Measurements from ENCODE around the gene PLEKHO1. TPM values are rescaled to one million over a fixed set of nuclear protein-coding genes. Genes with fewer than 3 reads are reported as not detected.
A peak's percentile ranks its signal among the peaks of the same experiment; 100 is the strongest.

The PLEKHO1 gene, protein sequence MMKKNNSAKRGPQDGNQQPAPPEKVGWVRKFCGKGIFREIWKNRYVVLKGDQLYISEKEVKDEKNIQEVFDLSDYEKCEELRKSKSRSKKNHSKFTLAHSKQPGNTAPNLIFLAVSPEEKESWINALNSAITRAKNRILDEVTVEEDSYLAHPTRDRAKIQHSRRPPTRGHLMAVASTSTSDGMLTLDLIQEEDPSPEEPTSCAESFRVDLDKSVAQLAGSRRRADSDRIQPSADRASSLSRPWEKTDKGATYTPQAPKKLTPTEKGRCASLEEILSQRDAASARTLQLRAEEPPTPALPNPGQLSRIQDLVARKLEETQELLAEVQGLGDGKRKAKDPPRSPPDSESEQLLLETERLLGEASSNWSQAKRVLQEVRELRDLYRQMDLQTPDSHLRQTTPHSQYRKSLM
- 10 to 100 TPM in 2 of 4 donors, 1 to 10 TPM in 2; 5.2 to 23.1 (median 14.2) TPM for total RNA-seq

DNA sequence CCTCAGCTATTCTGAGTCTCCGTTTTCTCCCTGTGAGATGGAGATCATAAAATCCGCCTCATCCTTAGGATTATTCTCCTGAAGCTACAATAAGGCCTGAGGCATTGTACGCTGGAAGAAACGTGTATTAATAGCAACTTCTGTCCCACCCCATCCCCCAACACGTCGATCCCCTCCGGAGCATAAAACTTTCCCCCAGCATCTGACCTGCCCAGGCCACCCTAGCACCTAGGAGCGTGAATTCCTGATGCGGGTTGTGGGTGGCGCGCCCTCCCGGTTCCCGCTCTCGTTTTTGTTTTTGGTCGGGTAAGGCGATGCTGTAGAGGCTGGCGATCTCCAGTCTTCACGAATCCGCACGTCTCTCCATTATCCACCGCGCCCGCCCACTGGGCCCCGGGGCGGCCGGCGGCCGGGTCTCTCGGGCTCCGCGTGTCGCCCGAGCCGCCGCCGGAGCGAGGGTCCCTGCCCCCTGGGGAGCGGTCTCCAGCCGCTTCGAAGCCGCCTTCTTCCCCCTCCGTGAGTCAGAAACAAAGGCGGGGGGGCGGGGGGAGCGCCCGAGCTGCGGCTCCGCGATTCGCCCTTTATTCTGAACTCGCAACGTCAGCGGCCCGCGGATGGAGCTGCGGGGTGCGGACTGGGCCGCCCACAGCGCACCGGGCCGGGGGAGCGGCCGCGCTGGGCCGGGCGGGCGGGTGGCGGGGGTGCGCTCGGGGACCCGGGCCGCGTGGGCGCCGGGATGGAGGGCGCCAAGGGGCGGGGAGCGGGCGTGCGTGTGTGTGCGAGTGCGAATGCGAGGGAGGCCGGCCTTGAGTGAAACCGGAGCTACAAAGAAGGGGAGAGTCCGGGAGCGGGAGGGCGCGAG is at the start of gene PLEKHO1:
Gene PLEKHO1 (plus strand): TSS at position 646 of the 862 bp plus-strand sequence. CDS start 342 bp downstream, outside the sequence.
- peak within 1 kb of the TSS; percentile 70 to 81 (median 73) for H3K27ac ChIP-seq
- no peaks in the 10 kb centered on the region for H3K36me3 ChIP-seq
- DNase-seq = peak; percentile 70 to 73
- H3K9me3 ChIP-seq = no peaks in the 10 kb centered on the region
- intact Hi-C loops (cut with DNase I) = no loop called here
- TF ChIP-seq, protein P1, sequence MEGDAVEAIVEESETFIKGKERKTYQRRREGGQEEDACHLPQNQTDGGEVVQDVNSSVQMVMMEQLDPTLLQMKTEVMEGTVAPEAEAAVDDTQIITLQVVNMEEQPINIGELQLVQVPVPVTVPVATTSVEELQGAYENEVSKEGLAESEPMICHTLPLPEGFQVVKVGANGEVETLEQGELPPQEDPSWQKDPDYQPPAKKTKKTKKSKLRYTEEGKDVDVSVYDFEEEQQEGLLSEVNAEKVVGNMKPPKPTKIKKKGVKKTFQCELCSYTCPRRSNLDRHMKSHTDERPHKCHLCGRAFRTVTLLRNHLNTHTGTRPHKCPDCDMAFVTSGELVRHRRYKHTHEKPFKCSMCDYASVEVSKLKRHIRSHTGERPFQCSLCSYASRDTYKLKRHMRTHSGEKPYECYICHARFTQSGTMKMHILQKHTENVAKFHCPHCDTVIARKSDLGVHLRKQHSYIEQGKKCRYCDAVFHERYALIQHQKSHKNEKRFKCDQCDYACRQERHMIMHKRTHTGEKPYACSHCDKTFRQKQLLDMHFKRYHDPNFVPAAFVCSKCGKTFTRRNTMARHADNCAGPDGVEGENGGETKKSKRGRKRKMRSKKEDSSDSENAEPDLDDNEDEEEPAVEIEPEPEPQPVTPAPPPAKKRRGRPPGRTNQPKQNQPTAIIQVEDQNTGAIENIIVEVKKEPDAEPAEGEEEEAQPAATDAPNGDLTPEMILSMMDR (IDR thresholded peaks at IDR 0.05) = no peak
- TF ChIP-seq POLR2A (IDR thresholded peaks at IDR 0.05) = peak in 1 of 2 donors; percentile 54
- H3K4me3 ChIP-seq (replicated peaks in 1 of 3) = peak within 1 kb of the TSS; percentile 57 to 77 (median 59)
- 5 to 8% methylated on average over 21 to 25 of the region's 89 CpGs for WGBS, 2 donors
- peaks cover 0 to 17% of the 10 kb centered on the region in 2 donors for H3K4me1 ChIP-seq
- H3K27me3 ChIP-seq = no peaks in the 10 kb centered on the region

DNA sequence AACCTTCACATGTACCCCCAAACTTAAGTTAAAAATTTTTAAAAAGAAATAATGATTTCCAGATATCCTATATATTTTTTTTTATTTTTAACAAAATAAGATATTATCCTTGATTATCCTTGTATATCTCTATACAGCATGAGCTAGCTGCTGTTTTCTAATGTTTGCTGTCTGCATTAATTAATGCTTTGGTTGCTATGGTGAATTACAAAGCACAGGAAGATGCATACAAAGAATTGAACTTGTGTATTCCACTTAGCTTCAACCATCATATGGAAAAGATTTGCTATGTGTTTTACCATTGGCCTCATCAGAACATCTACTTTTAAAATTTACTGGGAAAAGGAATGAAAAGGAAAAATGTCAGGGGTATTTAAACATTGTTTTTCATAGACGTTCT is 46.7 kb upstream of the PLEKHO1 start:
- intact Hi-C loops (cut with DNase I) = no loop called here
- Histone ChIP-seq H3K36me3 (peaks cover 0 to 4% of the 10 kb centered on the region in 2 donors), H3K27ac (no peak overlapping the region), H3K4me3 (replicated peaks in 1 of 3) (no peak overlapping the region), H3K9me3 (no peaks in the 10 kb centered on the region), H3K27me3 (no peaks in the 10 kb centered on the region), H3K4me1 (no peaks in the 10 kb centered on the region)
- WGBS, 2 donors = 63 to 87% methylated on average over 1 of the region's 1 CpG
- no peak for DNase-seq
- TF ChIP-seq POLR2A (IDR thresholded peaks at IDR 0.05) = no peak
- TF ChIP-seq, protein P1 (IDR thresholded peaks at IDR 0.05) = no peak

DNA sequence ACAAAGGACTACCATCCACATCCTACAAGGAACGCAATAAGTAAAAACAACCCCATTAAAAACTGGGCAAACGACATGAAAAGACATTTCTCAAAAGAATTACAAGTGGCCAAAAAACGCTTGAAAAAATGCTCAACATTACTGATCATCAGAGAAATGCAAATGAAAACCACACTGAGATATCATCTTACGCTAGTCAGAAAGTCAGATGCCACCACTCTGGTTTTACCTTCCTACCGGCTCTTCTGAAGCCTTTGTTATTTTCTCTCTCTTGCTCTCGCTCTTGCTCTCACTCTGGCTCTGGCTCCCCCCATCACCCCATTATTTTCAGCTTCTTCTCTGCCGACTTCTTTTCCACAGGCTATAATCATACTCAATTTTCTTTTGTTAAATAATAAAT is 43.4 kb upstream of the PLEKHO1 start:
- 78 to 91% methylated on average over 7 of the region's 7 CpGs for WGBS, 2 donors

DNA sequence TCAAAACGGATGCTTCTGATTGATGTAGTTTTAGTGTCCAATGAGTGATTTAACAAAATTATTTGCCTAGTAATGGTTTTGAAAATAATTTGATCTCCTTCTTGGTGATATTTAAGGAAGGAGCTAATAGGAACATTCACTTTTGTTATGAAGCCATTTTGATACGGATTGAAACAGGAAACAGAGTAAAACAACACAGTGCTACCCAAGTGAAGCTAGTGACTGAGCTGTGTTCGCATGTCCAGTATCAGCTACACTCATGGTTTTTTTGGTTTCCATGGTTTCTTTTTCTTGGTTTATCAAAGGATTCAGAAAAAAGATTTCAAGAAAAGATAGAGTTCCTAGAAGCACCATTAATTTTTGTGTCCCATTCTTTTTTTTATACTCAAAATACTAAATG is 40.1 kb upstream of the PLEKHO1 start:
- Histone ChIP-seq H3K4me1 (no peaks in the 10 kb centered on the region), H3K27ac (no peak overlapping the region), H3K9me3 (no peaks in the 10 kb centered on the region), H3K4me3 (replicated peaks in 1 of 3) (no peak overlapping the region), H3K27me3 (no peaks in the 10 kb centered on the region), H3K36me3 (no peaks in the 10 kb centered on the region)
- no peak for TF ChIP-seq POLR2A (IDR thresholded peaks at IDR 0.05)
- TF ChIP-seq, protein P1 (IDR thresholded peaks at IDR 0.05) = no peak
- intact Hi-C loops (cut with DNase I) = no loop called here
- no peak for DNase-seq
- WGBS, 2 donors = 82 to 87% methylated on average over 3 of the region's 3 CpGs

More for the DNA sequence above, 43.4 kb upstream of the PLEKHO1 start:
- Histone ChIP-seq H3K36me3 (no peaks in the 10 kb centered on the region), H3K27ac (no peak overlapping the region), H3K9me3 (no peaks in the 10 kb centered on the region), H3K4me1 (no peaks in the 10 kb centered on the region), H3K4me3 (replicated peaks in 1 of 3) (no peak overlapping the region), H3K27me3 (no peaks in the 10 kb centered on the region)
- no peak for DNase-seq
- TF ChIP-seq, protein P1 (IDR thresholded peaks at IDR 0.05) = no peak
- TF ChIP-seq POLR2A (IDR thresholded peaks at IDR 0.05) = no peak
- intact Hi-C loops (cut with DNase I) = no loop called here

All from thyroid gland (tissue), 4 donors.